Cerebellar cortex (tissue), 1 donor: ENCODE measurements around the gene MORN4.

ENCODE experiments used
- DNase-seq: peaks from one replicate; pipeline ENCODE4 v3.0.0-alpha.2; 2015; ENCODE audit warnings: low spot score

Gene MORN4

GRCh38 chr10:97640868-97641811, 7.8 kb upstream of the MORN4 start:
- no peak for DNase-seq

- DNase-seq, result peak; percentile 99
Measured at GRCh38 chr10:97640174-97640867, 7.0 kb upstream of the MORN4 start, which contains the start of gene PI4K2A. TSS of gene PI4K2A (plus strand) at chr10:97640671. CDS start at chr10:97640743, 72 bp downstream.

GRCh38 chr10:97639090-97639489, 5.8 kb upstream of the MORN4 start:
- peak; percentile 15 for DNase-seq

- no peak for DNase-seq
Measured at GRCh38 chr10:97635577-97635976, 2.3 kb upstream of the MORN4 start.

GRCh38 chr10:97633921-97634320, 621 bp upstream of the MORN4 start:
- DNase-seq, result no peak

GRCh38 chr10:97631098-97631497, 2.2 kb downstream of the MORN4 start:
- DNase-seq, result no peak

GRCh38 chr10:97629289-97629688, 4.0 kb downstream of the MORN4 start:
- no peak for DNase-seq

GRCh38 chr10:97628228-97628627, 5.1 kb downstream of the MORN4 start:
- DNase-seq, result no peak

GRCh38 chr10:97627731-97628130, 5.6 kb downstream of the MORN4 start:
- DNase-seq, result no peak

- DNase-seq, result no peak
Measured at GRCh38 chr10:97623277-97623676, 10.0 kb downstream of the MORN4 start.

- no peak for DNase-seq
Measured at GRCh38 chr10:97618733-97619132, 14.6 kb downstream of the MORN4 start.

GRCh38 chr10:97618285-97618684, 15.0 kb downstream of the MORN4 start:
- no peak for DNase-seq

- peak; percentile 90 for DNase-seq
Measured at GRCh38 chr10:97612386-97612785, 20.9 kb downstream of the MORN4 start.

- no peak for DNase-seq
Measured at GRCh38 chr10:97611473-97611872, 21.8 kb downstream of the MORN4 start.

- DNase-seq, result peak; percentile 92
Measured at GRCh38 chr10:97608991-97609561, 24.2 kb downstream of the MORN4 start.

- no peak for DNase-seq
Measured at GRCh38 chr10:97607095-97607636, 26.1 kb downstream of the MORN4 start.

GRCh38 chr10:97601268-97602215, 31.8 kb downstream of the MORN4 start:
- DNase-seq, result peak; percentile 77

- DNase-seq, result peak; percentile 72
Measured at GRCh38 chr10:97600616-97601015, 32.7 kb downstream of the MORN4 start.

GRCh38 chr10:97599272-97599619, 34.1 kb downstream of the MORN4 start:
- DNase-seq, result no peak

- DNase-seq, result no peak
Measured at GRCh38 chr10:97598407-97599271, 34.7 kb downstream of the MORN4 start.
